PC-3 (cell line): ENCODE measurements around the gene RGS7. TPM values are rescaled to one million over a fixed set of nuclear protein-coding genes. Genes with fewer than 3 reads are reported as not detected.
A peak's percentile ranks its signal among the peaks of the same experiment; 100 is the strongest.

Experiments
- ATAC-seq: fragments of 200-7000 bp; cut with Tn5 transposase; 2 replicates; pipeline ENCODE4 v1.9.1; 2020; ENCODE audit warnings: mild to moderate bottlenecking, moderate library complexity
- BruUV-seq: library from RNA; stranded (reverse); fragments of 400-500 nt; replicated peaks from 2 replicates; lab custom pipeline; 2021; lab: Mats Ljungman, UMichigan
- CTCF ChIA-PET: fragments of 300-600 bp; sonication (Branson Sonifier 250); formaldehyde crosslinking; loops from one replicate; lab custom pipeline; 2022; ENCODE audit warnings: antibody characterized with exemption; lab: Charles Lee
- POLR2A ChIA-PET: fragments of 300-600 bp; sonication (Branson Sonifier 250); formaldehyde crosslinking; loops from one replicate; lab custom pipeline; 2022; ENCODE audit warnings: antibody characterized with exemption; ENCODE audit not compliant: unreplicated experiment; lab: Charles Lee
- DNase-seq: peaks from one replicate; pipeline ENCODE4 v3.0.0-alpha.2; 2015
- H2AFZ ChIP-seq: fragments of 300-600 bp; sonication (generic); 2 replicates; pipeline ENCODE4 v1.6.0; 2016; ENCODE audit warnings: antibody characterized with exemption, low read length
- H3F3A ChIP-seq: fragments of 300-600 bp; sonication (generic); one replicate; pipeline ENCODE4 v1.6.0; 2017; ENCODE audit warnings: antibody characterized with exemption, low read length, control low read depth, mild to moderate bottlenecking; ENCODE audit not compliant: unreplicated experiment
- H3K27ac ChIP-seq: fragments of 300-600 bp; sonication (generic); 2 replicates; pipeline ENCODE4 v1.5.1; 2016; ENCODE audit warnings: mild to moderate bottlenecking, low read length
- H3K27me3 ChIP-seq: fragments of 300-600 bp; sonication (generic); 2 replicates; pipeline ENCODE4 v1.6.1; 2016; ENCODE audit warnings: low read length, mixed read lengths
- H3K36me3 ChIP-seq: fragments of 300-600 bp; sonication (generic); 2 replicates; pipeline ENCODE4 v1.6.1; 2016; ENCODE audit warnings: low read depth, mixed run types, low read length, mixed read lengths
- H3K4me1 ChIP-seq: fragments of 300-600 bp; sonication (generic); 2 replicates; pipeline ENCODE4 v1.5.1; 2016; ENCODE audit warnings: low read length; ENCODE audit not compliant: insufficient read depth
- H3K4me2 ChIP-seq: fragments of 300-600 bp; sonication (generic); 2 replicates; pipeline ENCODE4 v1.6.0; 2016; ENCODE audit warnings: low read length
- H3K4me3 ChIP-seq: fragments of 300-600 bp; sonication (generic); 2 replicates; pipeline ENCODE4 v1.5.1; 2016; ENCODE audit warnings: mild to moderate bottlenecking, low read length, mixed read lengths
- H3K79me2 ChIP-seq: fragments of 300-600 bp; sonication (generic); 2 replicates; pipeline ENCODE4 v1.6.1; 2017; ENCODE audit warnings: low read length, mixed read lengths
- H3K9ac ChIP-seq: fragments of 300-600 bp; sonication (generic); 2 replicates; pipeline ENCODE4 v1.6.0; 2016; ENCODE audit warnings: mild to moderate bottlenecking, low read length
- H3K9me2 ChIP-seq: fragments of 300-600 bp; sonication (generic); replicated peaks from 2 replicates; pipeline ENCODE4 v1.6.1; 2016; ENCODE audit warnings: mixed run types, low read length, mixed read lengths
- H3K9me3 ChIP-seq: fragments of 300-600 bp; sonication (generic); 2 replicates; pipeline ENCODE4 v1.6.1; 2016; ENCODE audit warnings: low read length, mixed read lengths
- H4K20me1 ChIP-seq: fragments of 300-600 bp; sonication (generic); 2 replicates; pipeline ENCODE4 v1.6.1; 2016; ENCODE audit warnings: low read length, mixed read lengths
- CTCF ChIP-seq: fragments of 300-600 bp; sonication (generic); conservative IDR thresholded peaks from 2 replicates; pipeline ENCODE4 v1.5.1; 2017; ENCODE audit warnings: antibody characterized with exemption, low read depth, mild to moderate bottlenecking, low read length
- EZH2 ChIP-seq: fragments of 300-600 bp; sonication (generic); IDR thresholded peaks from one replicate; pipeline ENCODE4 v1.6.1; 2017; ENCODE audit warnings: antibody characterized with exemption, mild to moderate bottlenecking, low read length; ENCODE audit not compliant: unreplicated experiment
- EZH2phosphoT487 ChIP-seq: fragments of 300-600 bp; sonication (generic); IDR thresholded peaks from 2 replicates; pipeline ENCODE4 v1.6.1; 2018; ENCODE audit warnings: mild to moderate bottlenecking, antibody characterized with exemption, low read length, borderline replicate concordance
- intact Hi-C: fragments of 100-400 bp; cut with micrococcal nuclease; formaldehyde crosslinking; loops from 2 replicates; pipeline ENCODE4 v1.9.0; 2023
- total RNA-seq: library from RNA; depleted of rRNA; stranded (reverse); fragments of >200 nt; gene quantifications from 2 replicates; pipeline ENCODE4 v1.2.3, GENCODE V29; 2014

Gene RGS7
- total RNA-seq, 1 experiment from 2014 or later, result 0.15 TPM

GRCh38 chr1:240768979-240769378 is 588.0 kb downstream of the RGS7 start:
- no peak overlapping the region for H3K4me2 ChIP-seq
- no peaks in the 10 kb centered on the region for H3F3A ChIP-seq
- POLR2A ChIA-PET, result no interaction called here
- TF ChIP-seq EZH2phosphoT487 (no peak), EZH2 (no peak), CTCF (no peak)
- ATAC-seq (no peak), DNase-seq (peak; percentile 39)
- no peak overlapping the region for H2AFZ ChIP-seq
- H3K9ac ChIP-seq, result no peak overlapping the region
- H3K36me3 ChIP-seq, result no peaks in the 10 kb centered on the region
- no TSS peak for BruUV-seq
- no peaks in the 10 kb centered on the region for H3K79me2 ChIP-seq
- no peak overlapping the region for H3K27ac ChIP-seq
- CTCF ChIA-PET, result no interaction called here
- no peaks in the 10 kb centered on the region for H4K20me1 ChIP-seq
- no peaks in the 10 kb centered on the region for H3K9me3 ChIP-seq
- peaks cover 33% of the 10 kb centered on the region for H3K4me1 ChIP-seq
- no peak overlapping the region for H3K4me3 ChIP-seq
- H3K9me2 ChIP-seq, result no peaks in the 10 kb centered on the region
- intact Hi-C loops, result no loop called here
- H3K27me3 ChIP-seq, result no peaks in the 10 kb centered on the region

GRCh38 chr1:240766831-240767230 is 590.2 kb downstream of the RGS7 start:
- TF ChIP-seq CTCF (no peak), EZH2 (no peak)
- ChIA-PET POLR2A (no interaction called here), CTCF (no interaction called here)
- H3K4me1 ChIP-seq, result peaks cover 33% of the 10 kb centered on the region
- no peak overlapping the region for H3K4me3 ChIP-seq
- H3K9me2 ChIP-seq, result no peaks in the 10 kb centered on the region
- BruUV-seq, result no TSS peak
- H3F3A ChIP-seq, result no peaks in the 10 kb centered on the region
- DNase-seq (peak; percentile 60), ATAC-seq (peak; percentile 25)
- no peaks in the 10 kb centered on the region for H3K27me3 ChIP-seq
- no peaks in the 10 kb centered on the region for H3K36me3 ChIP-seq
- no peak overlapping the region for H3K27ac ChIP-seq
- H3K9me3 ChIP-seq, result no peaks in the 10 kb centered on the region
- H3K4me2 ChIP-seq, result no peak overlapping the region
- no peak overlapping the region for H2AFZ ChIP-seq
- no peak overlapping the region for H3K9ac ChIP-seq
- no peaks in the 10 kb centered on the region for H3K79me2 ChIP-seq
- H4K20me1 ChIP-seq, result no peaks in the 10 kb centered on the region
- intact Hi-C loops, result no loop called here

- ATAC-seq (peak; percentile 88), DNase-seq (peak; percentile 91)
- Histone ChIP-seq H3K36me3 (no peaks in the 10 kb centered on the region), H3K9ac (no peak overlapping the region), H3K9me2 (no peaks in the 10 kb centered on the region), H3K4me1 (peaks cover 33% of the 10 kb centered on the region), H3F3A (no peaks in the 10 kb centered on the region), H3K4me2 (peak overlapping the region; percentile 50), H4K20me1 (no peaks in the 10 kb centered on the region), H2AFZ (peak overlapping the region; percentile 35), H3K27me3 (no peaks in the 10 kb centered on the region), H3K79me2 (no peaks in the 10 kb centered on the region), H3K4me3 (peak overlapping the region; percentile 5; the same call in 1 of the 2 replicates), H3K9me3 (no peaks in the 10 kb centered on the region), H3K27ac (peak overlapping the region; percentile 3; the same call in 1 of the 2 replicates)
- POLR2A ChIA-PET, result no interaction called here
- no TSS peak for BruUV-seq
- intact Hi-C loops, result loop anchor here (1.0 to 2.0 kb wide), 2 partner anchors 10 to 37 kb away; no protein-coding TSS in a partner anchor
- CTCF ChIA-PET, result interaction anchor here (1.0 kb wide), 1 partner anchor 33 kb away, joined by 5 read pairs; no protein-coding TSS in a partner anchor
- TF ChIP-seq CTCF (no peak), EZH2phosphoT487 (no peak), EZH2 (no peak)
Measured at GRCh38 chr1:240765732-240766363, 591.2 kb downstream of the RGS7 start.
